PC-3 (cell line): ENCODE results near the gene ZNF385C. TPM values are rescaled to one million over a fixed set of nuclear protein-coding genes. Genes with fewer than 3 reads are reported as not detected.

Experiments used
- ATAC-seq: fragments of 200-7000 bp; cut with Tn5 transposase; 2 replicates; pipeline ENCODE4 v1.9.1; 2020; ENCODE audit warnings: mild to moderate bottlenecking, moderate library complexity
- BruUV-seq: library from RNA; stranded (reverse); fragments of 400-500 nt; replicated peaks from 2 replicates; lab custom pipeline; 2021; lab: Mats Ljungman, UMichigan
- CTCF ChIA-PET: fragments of 300-600 bp; sonication (Branson Sonifier 250); formaldehyde crosslinking; loops from one replicate; lab custom pipeline; 2022; ENCODE audit warnings: antibody characterized with exemption; lab: Charles Lee
- POLR2A ChIA-PET: fragments of 300-600 bp; sonication (Branson Sonifier 250); formaldehyde crosslinking; loops from one replicate; lab custom pipeline; 2022; ENCODE audit warnings: antibody characterized with exemption; ENCODE audit not compliant: unreplicated experiment; lab: Charles Lee
- DNase-seq: peaks from one replicate; pipeline ENCODE4 v3.0.0-alpha.2; 2015
- H2AFZ ChIP-seq: fragments of 300-600 bp; sonication (generic); 2 replicates; pipeline ENCODE4 v1.6.0; 2016; ENCODE audit warnings: antibody characterized with exemption, low read length
- H3F3A ChIP-seq: fragments of 300-600 bp; sonication (generic); one replicate; pipeline ENCODE4 v1.6.0; 2017; ENCODE audit warnings: antibody characterized with exemption, low read length, control low read depth, mild to moderate bottlenecking; ENCODE audit not compliant: unreplicated experiment
- H3K27ac ChIP-seq: fragments of 300-600 bp; sonication (generic); 2 replicates; pipeline ENCODE4 v1.5.1; 2016; ENCODE audit warnings: mild to moderate bottlenecking, low read length
- H3K27me3 ChIP-seq: fragments of 300-600 bp; sonication (generic); 2 replicates; pipeline ENCODE4 v1.6.1; 2016; ENCODE audit warnings: low read length, mixed read lengths
- H3K36me3 ChIP-seq: fragments of 300-600 bp; sonication (generic); 2 replicates; pipeline ENCODE4 v1.6.1; 2016; ENCODE audit warnings: low read depth, mixed run types, low read length, mixed read lengths
- H3K4me1 ChIP-seq: fragments of 300-600 bp; sonication (generic); 2 replicates; pipeline ENCODE4 v1.5.1; 2016; ENCODE audit warnings: low read length; ENCODE audit not compliant: insufficient read depth
- H3K4me2 ChIP-seq: fragments of 300-600 bp; sonication (generic); 2 replicates; pipeline ENCODE4 v1.6.0; 2016; ENCODE audit warnings: low read length
- H3K4me3 ChIP-seq: fragments of 300-600 bp; sonication (generic); 2 replicates; pipeline ENCODE4 v1.5.1; 2016; ENCODE audit warnings: mild to moderate bottlenecking, low read length, mixed read lengths
- H3K79me2 ChIP-seq: fragments of 300-600 bp; sonication (generic); 2 replicates; pipeline ENCODE4 v1.6.1; 2017; ENCODE audit warnings: low read length, mixed read lengths
- H3K9ac ChIP-seq: fragments of 300-600 bp; sonication (generic); 2 replicates; pipeline ENCODE4 v1.6.0; 2016; ENCODE audit warnings: mild to moderate bottlenecking, low read length
- H3K9me2 ChIP-seq: fragments of 300-600 bp; sonication (generic); replicated peaks from 2 replicates; pipeline ENCODE4 v1.6.1; 2016; ENCODE audit warnings: mixed run types, low read length, mixed read lengths
- H3K9me3 ChIP-seq: fragments of 300-600 bp; sonication (generic); 2 replicates; pipeline ENCODE4 v1.6.1; 2016; ENCODE audit warnings: low read length, mixed read lengths
- H4K20me1 ChIP-seq: fragments of 300-600 bp; sonication (generic); 2 replicates; pipeline ENCODE4 v1.6.1; 2016; ENCODE audit warnings: low read length, mixed read lengths
- EZH2 ChIP-seq: fragments of 300-600 bp; sonication (generic); IDR thresholded peaks from one replicate; pipeline ENCODE4 v1.6.1; 2017; ENCODE audit warnings: antibody characterized with exemption, mild to moderate bottlenecking, low read length; ENCODE audit not compliant: unreplicated experiment
- EZH2phosphoT487 ChIP-seq: fragments of 300-600 bp; sonication (generic); IDR thresholded peaks from 2 replicates; pipeline ENCODE4 v1.6.1; 2018; ENCODE audit warnings: mild to moderate bottlenecking, antibody characterized with exemption, low read length, borderline replicate concordance
- intact Hi-C: fragments of 100-400 bp; cut with micrococcal nuclease; formaldehyde crosslinking; loops from 2 replicates; pipeline ENCODE4 v1.9.0; 2023
- total RNA-seq: library from RNA; depleted of rRNA; stranded (reverse); fragments of >200 nt; gene quantifications from 2 replicates; pipeline ENCODE4 v1.2.3, GENCODE V29; 2014
- TF ChIP-seq, protein P1 (sequence below): fragments of 300-600 bp; sonication (generic); conservative IDR thresholded peaks from 2 replicates; pipeline ENCODE4 v1.5.1; 2017; ENCODE audit warnings: antibody characterized with exemption, low read depth, mild to moderate bottlenecking, low read length

ZNF385C gene
- total RNA-seq, 1 experiment from 2014 or later, result 0.04 TPM

DNA sequence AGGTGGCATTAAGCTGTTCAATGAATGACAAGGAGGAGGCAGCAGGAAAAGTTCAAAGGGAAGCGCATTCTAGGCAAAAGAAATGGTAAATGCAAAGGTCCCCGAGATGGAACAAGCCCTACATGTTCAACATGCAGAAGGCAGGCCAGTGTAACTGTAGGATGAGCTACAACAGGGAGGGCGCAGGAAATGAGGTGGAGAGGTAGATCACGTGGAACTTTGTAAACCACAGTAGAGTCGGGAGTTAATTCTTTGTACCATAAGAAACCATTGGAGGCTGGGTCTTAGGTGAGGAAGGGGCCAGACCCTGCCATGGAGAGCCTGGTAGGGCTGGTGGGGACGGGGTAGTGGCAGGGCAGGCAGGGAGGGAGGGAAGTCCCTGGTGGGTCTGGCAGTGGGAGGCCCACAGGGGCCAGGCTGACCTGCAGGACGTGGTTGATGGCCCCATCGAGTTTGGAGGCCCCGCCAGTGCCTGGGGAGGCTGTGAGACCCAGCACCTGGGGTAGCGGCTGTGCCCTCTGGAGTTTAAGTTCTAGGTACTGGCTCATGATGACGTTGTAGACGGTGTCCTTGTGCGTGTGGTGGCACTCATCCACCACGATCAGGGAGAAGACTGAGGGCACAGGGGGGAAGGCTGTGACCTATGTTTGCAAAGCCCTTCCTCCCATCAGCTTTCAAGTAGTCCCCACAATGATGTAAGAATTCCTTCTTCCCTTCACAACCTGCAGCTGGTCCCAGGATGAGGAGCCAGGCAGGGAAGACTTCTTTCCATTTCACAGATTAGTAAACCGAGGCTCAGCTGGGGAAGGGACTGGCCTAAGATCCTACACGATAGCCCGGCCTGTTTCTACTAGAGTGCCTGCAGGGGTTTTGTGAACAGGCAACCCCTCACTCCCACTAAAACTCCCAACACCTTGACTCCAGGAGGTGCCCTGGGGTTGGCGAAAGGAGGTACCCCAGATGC is 12.3 kb upstream of the ZNF385C start:
- Histone ChIP-seq H3K9me2 (no peaks in the 10 kb centered on the region), H3K4me3 (no peak overlapping the region), H3K9ac (no peak overlapping the region), H3K27ac (no peak overlapping the region), H3K4me1 (no peaks in the 10 kb centered on the region), H3K27me3 (no peaks in the 10 kb centered on the region), H3K36me3 (no peaks in the 10 kb centered on the region), H3K4me2 (no peak overlapping the region), H3K9me3 (no peaks in the 10 kb centered on the region), H2AFZ (no peak overlapping the region), H3K79me2 (no peaks in the 10 kb centered on the region), H4K20me1 (no peaks in the 10 kb centered on the region), H3F3A (no peaks in the 10 kb centered on the region)
- POLR2A ChIA-PET, result no interaction called here
- BruUV-seq, result no TSS peak
- CTCF ChIA-PET, result no interaction called here
- intact Hi-C loops, result no loop called here
- ATAC-seq, result no peak
- TF ChIP-seq, protein P1, sequence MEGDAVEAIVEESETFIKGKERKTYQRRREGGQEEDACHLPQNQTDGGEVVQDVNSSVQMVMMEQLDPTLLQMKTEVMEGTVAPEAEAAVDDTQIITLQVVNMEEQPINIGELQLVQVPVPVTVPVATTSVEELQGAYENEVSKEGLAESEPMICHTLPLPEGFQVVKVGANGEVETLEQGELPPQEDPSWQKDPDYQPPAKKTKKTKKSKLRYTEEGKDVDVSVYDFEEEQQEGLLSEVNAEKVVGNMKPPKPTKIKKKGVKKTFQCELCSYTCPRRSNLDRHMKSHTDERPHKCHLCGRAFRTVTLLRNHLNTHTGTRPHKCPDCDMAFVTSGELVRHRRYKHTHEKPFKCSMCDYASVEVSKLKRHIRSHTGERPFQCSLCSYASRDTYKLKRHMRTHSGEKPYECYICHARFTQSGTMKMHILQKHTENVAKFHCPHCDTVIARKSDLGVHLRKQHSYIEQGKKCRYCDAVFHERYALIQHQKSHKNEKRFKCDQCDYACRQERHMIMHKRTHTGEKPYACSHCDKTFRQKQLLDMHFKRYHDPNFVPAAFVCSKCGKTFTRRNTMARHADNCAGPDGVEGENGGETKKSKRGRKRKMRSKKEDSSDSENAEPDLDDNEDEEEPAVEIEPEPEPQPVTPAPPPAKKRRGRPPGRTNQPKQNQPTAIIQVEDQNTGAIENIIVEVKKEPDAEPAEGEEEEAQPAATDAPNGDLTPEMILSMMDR, result no peak
- no peak for TF ChIP-seq EZH2phosphoT487
- no peak for TF ChIP-seq EZH2
- DNase-seq, result no peak

DNA sequence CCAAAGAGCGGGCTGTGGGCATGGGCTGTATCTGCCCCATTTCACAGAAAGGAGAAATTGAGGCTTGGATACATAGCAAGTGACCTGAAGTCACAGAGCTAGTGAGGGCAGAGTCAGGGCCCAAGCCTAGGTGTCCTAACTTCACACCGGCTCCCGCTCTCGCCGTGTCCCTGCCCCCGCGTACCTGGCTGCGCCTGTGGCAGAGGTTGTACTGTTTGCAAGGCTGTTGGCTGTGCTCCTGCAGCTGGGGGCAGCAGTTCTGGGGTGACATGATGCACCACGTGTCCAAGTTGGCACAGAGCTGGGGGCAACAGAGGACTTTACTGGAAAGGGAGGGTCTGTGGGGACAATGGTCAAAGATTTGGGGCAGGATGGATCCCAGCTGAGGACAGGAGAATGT is 10.8 kb upstream of the ZNF385C start:
- Histone ChIP-seq H3F3A (no peaks in the 10 kb centered on the region), H3K9me3 (no peaks in the 10 kb centered on the region), H3K79me2 (no peaks in the 10 kb centered on the region), H3K27ac (no peak overlapping the region), H3K4me2 (no peak overlapping the region), H3K4me1 (no peaks in the 10 kb centered on the region), H3K9me2 (no peaks in the 10 kb centered on the region), H3K9ac (no peak overlapping the region), H3K27me3 (no peaks in the 10 kb centered on the region), H3K4me3 (no peak overlapping the region), H2AFZ (no peak overlapping the region), H3K36me3 (no peaks in the 10 kb centered on the region), H4K20me1 (no peaks in the 10 kb centered on the region)
- POLR2A ChIA-PET, result no interaction called here
- DNase-seq, result no peak
- no peak for ATAC-seq
- BruUV-seq, result no TSS peak
- intact Hi-C loops, result no loop called here
- TF ChIP-seq EZH2, result no peak
- TF ChIP-seq EZH2phosphoT487, result no peak
- TF ChIP-seq, protein P1, result no peak
- CTCF ChIA-PET, result no interaction called here
